ENCODE measurements around the gene C4orf33.

The C4orf33 gene

GRCh38 chr4:129087516-129087915 lies 8.4 kb upstream of the C4orf33 start:
- Histone ChIP-seq H3K36me3 (ENCODE audit: low read length) (0 out of 2 replicates have a peak, but pooled peaks cover 3% of the 10 kb centered on the region), H3K4me3 (ENCODE audit: insufficient read depth, low read length, poor library complexity, severe bottlenecking) (no peak overlapping the region), H3K27ac (ENCODE audit: low read depth, low read length) (no peak overlapping the region), H3K9me3 (ENCODE audit: insufficient read depth, low read length) (no peaks in the 10 kb centered on the region), H3K79me2 (ENCODE audit: insufficient read depth, low read length) (peaks cover 85% of the 10 kb centered on the region), H3K9me2 (replicated peaks; ENCODE audit: insufficient read depth, low read length) (no peaks in the 10 kb centered on the region), H3F3A (ENCODE audit: insufficient read depth) (no peaks in the 10 kb centered on the region), H3K9ac (ENCODE audit: low read length) (no peak overlapping the region), H3K4me2 (ENCODE audit: low read depth, low read length, poor library complexity, severe bottlenecking) (no peak overlapping the region), H3K27me3 (ENCODE audit: low read length) (no peaks in the 10 kb centered on the region), H2AFZ (ENCODE audit: low read depth, low read length, severe bottlenecking) (no peak overlapping the region), H4K20me1 (ENCODE audit: low read depth, low read length) (0 out of 2 replicates have a peak, but pooled peaks cover 2% of the 10 kb centered on the region)
- TF ChIP-seq, protein P1, sequence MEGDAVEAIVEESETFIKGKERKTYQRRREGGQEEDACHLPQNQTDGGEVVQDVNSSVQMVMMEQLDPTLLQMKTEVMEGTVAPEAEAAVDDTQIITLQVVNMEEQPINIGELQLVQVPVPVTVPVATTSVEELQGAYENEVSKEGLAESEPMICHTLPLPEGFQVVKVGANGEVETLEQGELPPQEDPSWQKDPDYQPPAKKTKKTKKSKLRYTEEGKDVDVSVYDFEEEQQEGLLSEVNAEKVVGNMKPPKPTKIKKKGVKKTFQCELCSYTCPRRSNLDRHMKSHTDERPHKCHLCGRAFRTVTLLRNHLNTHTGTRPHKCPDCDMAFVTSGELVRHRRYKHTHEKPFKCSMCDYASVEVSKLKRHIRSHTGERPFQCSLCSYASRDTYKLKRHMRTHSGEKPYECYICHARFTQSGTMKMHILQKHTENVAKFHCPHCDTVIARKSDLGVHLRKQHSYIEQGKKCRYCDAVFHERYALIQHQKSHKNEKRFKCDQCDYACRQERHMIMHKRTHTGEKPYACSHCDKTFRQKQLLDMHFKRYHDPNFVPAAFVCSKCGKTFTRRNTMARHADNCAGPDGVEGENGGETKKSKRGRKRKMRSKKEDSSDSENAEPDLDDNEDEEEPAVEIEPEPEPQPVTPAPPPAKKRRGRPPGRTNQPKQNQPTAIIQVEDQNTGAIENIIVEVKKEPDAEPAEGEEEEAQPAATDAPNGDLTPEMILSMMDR (IDR thresholded peaks at IDR 0.05; ENCODE audit: insufficient read depth, low read length, poor library complexity, severe bottlenecking) = no peak
- no peak for TF ChIP-seq EZH2phosphoT487 (conservative IDR thresholded peaks at IDR 0.05; ENCODE audit: low read length)

- peak overlapping the region; percentile 85 for H3K4me3 ChIP-seq (ENCODE audit: insufficient read depth, low read length, poor library complexity, severe bottlenecking)
- TF ChIP-seq, protein P1 (IDR thresholded peaks at IDR 0.05; ENCODE audit: insufficient read depth, low read length, poor library complexity, severe bottlenecking) = no peak
- TF ChIP-seq EZH2phosphoT487 (conservative IDR thresholded peaks at IDR 0.05; ENCODE audit: low read length) = no peak
- H2AFZ ChIP-seq (ENCODE audit: low read depth, low read length, severe bottlenecking) = peak overlapping the region; percentile 6
- peak overlapping the region; percentile 97 for H3K4me2 ChIP-seq (ENCODE audit: low read depth, low read length, poor library complexity, severe bottlenecking)
- H3K27ac ChIP-seq (ENCODE audit: low read depth, low read length) = peak overlapping the region; percentile 69
- H3F3A ChIP-seq (ENCODE audit: insufficient read depth) = 0 out of 2 replicates have a peak, but pooled peaks cover 5% of the 10 kb centered on the region
- H4K20me1 ChIP-seq (ENCODE audit: low read depth, low read length) = 0 out of 2 replicates have a peak, but pooled peaks cover 2% of the 10 kb centered on the region
- peak overlapping the region; percentile 72 for H3K9ac ChIP-seq (ENCODE audit: low read length)
- H3K27me3 ChIP-seq (ENCODE audit: low read length) = no peaks in the 10 kb centered on the region
- H3K36me3 ChIP-seq (ENCODE audit: low read length) = no peaks in the 10 kb centered on the region
- H3K9me3 ChIP-seq (ENCODE audit: insufficient read depth, low read length) = no peaks in the 10 kb centered on the region
- H3K9me2 ChIP-seq (replicated peaks; ENCODE audit: insufficient read depth, low read length) = no peaks in the 10 kb centered on the region
- peaks cover 45% of the 10 kb centered on the region for H3K79me2 ChIP-seq (ENCODE audit: insufficient read depth, low read length)
Observed at GRCh38 chr4:129092631-129093190, 3.2 kb upstream of the C4orf33 start.

GRCh38 chr4:129093191-129093920 lies 2.6 kb upstream of the C4orf33 start, which contains the start of gene SCLT1:
Gene SCLT1 (minus strand): TSS chr4:129093539. CDS start chr4:129093103, 436 bp downstream.
- Histone ChIP-seq H3K79me2 (ENCODE audit: insufficient read depth, low read length) (peaks cover 39% of the 10 kb centered on the region), H3K9me2 (replicated peaks; ENCODE audit: insufficient read depth, low read length) (no peaks in the 10 kb centered on the region), H3K36me3 (ENCODE audit: low read length) (no peaks in the 10 kb centered on the region), H3K4me3 (ENCODE audit: insufficient read depth, low read length, poor library complexity, severe bottlenecking) (peak within 1 kb of the TSS; percentile 85), H3K4me2 (ENCODE audit: low read depth, low read length, poor library complexity, severe bottlenecking) (peak within 1 kb of the TSS; percentile 97), H4K20me1 (ENCODE audit: low read depth, low read length) (0 out of 2 replicates have a peak, but pooled peaks cover 2% of the 10 kb centered on the region), H3F3A (ENCODE audit: insufficient read depth) (0 out of 2 replicates have a peak, but pooled peaks cover 5% of the 10 kb centered on the region), H3K27ac (ENCODE audit: low read depth, low read length) (peak within 1 kb of the TSS; percentile 69), H3K27me3 (ENCODE audit: low read length) (no peaks in the 10 kb centered on the region), H3K9me3 (ENCODE audit: insufficient read depth, low read length) (no peaks in the 10 kb centered on the region), H2AFZ (ENCODE audit: low read depth, low read length, severe bottlenecking) (peak within 1 kb of the TSS; percentile 88), H3K9ac (ENCODE audit: low read length) (peak within 1 kb of the TSS; percentile 72)
- TF ChIP-seq, protein P1 (IDR thresholded peaks at IDR 0.05; ENCODE audit: insufficient read depth, low read length, poor library complexity, severe bottlenecking) = no peak
- TF ChIP-seq EZH2phosphoT487 (conservative IDR thresholded peaks at IDR 0.05; ENCODE audit: low read length) = no peak
